Stimulated activated CD4-positive, alpha-beta T cell treated with anti-CD3 and anti-CD28 coated beads, Interleukin-1b, Interleukin-23, amount 100 ng/mL, for 48 hours (primary cell): ENCODE data around the gene WDR59.
"Not testable (repeated sequence)": the region's sequence is repeated elsewhere in the genome, so short reads cannot be mapped to it uniquely, and the experiment has no call there.

Experiments
- DNase-seq: peaks from one replicate; pipeline ENCODE4 v3.0.0-alpha.2; 2020

Gene WDR59

GRCh38 chr16:74975591-74975990 is 9.3 kb downstream of the WDR59 start:
- no peak for DNase-seq

DNA sequence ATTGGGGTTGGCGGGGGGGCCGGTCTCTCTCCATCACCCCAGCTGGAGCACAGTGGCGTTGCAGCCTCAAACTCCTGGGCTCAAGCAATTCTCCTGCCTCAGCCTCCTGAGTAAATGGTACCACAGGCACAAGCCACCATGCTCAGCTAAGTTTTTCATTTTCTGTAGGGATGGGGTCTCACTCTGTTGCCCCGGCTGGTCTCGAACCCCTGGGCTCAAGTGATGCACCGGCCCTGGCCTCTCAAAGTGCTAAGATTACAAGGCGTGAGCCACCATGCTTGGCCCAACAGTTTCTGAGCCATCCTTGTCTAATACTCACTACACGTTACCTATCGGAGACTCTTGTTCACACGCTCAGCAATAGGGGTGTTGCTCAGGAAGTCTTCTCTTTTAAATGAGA is 11.6 kb downstream of the WDR59 start:
- no peak for DNase-seq

- DNase-seq = no peak
These were observed 30.2 kb downstream of the WDR59 start for GRCh38 chr16:74954763-74955162.

GRCh38 chr16:74951681-74952080 is 33.2 kb downstream of the WDR59 start:
- DNase-seq = no peak

GRCh38 chr16:74951206-74951605 is 33.7 kb downstream of the WDR59 start:
- no peak for DNase-seq

GRCh38 chr16:74950511-74950910 is 34.4 kb downstream of the WDR59 start:
- no peak for DNase-seq

DNA sequence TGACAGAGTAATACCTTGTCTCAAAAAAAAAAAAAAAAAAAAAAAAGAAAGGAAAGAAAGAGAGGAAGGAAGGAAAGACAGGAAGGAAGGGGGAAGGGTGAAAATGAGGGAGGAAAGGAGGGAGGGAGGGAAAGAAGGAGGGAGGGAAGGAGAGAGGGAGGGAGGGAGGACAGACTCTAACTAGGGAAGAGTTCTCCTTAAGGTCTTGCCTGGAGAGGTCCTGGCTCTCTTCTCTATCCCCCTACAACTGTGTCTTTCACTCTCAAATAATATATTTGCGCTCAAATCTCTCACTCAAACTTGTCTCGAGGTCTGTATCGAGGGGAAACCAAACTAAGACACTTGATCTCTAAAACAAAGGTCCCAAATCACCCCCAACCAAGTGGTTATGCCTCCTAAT is 35.6 kb downstream of the WDR59 start:
- no peak for DNase-seq

DNA sequence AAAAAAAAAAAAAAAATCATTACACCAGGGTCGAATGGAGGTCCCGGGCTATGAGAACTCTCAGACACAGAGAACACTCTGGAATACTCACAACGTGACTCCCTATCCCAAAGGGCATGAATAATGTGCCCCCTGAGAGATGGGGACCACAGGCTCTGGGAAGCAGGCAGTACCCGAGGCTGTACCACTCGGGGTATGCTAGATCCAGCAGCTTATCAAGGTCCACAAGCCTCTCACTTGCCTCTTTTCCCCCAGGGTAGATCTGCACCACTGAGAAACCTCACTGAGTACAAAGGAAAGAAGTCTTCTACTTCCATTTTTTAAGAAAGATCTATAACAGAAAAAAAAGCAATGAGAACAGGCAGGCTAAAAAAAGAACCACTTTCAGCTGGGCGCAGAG is 40.5 kb downstream of the WDR59 start:
- no peak for DNase-seq

DNA sequence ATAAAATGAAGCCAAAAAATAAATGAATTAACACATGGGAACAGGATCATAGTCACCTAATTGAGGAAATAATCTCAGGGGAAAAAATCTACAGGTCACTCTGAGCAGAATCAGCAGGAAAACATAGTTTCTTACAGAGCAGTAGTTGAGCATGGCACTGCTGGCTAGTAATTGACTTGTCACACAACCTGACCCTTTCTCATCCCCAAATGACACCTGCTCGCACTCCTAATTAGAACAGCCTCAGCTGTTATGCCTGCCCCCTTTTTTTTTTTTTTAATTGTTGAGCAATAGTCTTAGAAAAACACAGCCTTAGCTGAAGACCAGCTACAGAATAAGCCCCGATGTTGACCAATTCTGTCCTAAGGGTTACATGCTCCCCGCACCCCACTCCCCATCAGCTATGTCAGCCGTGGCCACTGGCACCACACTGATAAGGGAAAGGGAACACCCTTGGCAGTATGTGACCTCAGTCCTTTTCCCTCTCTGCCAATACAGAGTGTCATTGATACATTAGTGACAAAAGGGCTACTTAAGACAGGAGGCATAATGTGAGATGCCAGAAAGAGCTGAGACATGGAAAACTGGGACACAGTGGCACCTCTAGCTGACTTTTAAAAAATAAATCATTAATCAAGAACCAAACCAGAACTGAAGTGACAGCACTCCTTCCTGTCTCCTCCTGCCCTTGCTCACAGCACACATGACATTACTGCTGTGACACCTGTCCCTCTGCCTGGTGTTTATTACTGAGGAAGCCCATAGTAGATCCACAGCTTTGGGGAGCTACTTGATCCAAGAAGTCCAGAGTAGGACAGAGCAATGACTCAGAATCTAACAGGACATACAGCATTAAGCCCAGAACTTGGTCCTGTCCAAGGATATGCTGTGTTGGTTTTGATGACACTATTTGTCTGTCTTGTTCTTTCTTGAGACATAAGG is 41.7 kb downstream of the WDR59 start:
- no peak for DNase-seq

- no peak for DNase-seq
These were observed 42.4 kb downstream of the WDR59 start for GRCh38 chr16:74942566-74942965.

DNA sequence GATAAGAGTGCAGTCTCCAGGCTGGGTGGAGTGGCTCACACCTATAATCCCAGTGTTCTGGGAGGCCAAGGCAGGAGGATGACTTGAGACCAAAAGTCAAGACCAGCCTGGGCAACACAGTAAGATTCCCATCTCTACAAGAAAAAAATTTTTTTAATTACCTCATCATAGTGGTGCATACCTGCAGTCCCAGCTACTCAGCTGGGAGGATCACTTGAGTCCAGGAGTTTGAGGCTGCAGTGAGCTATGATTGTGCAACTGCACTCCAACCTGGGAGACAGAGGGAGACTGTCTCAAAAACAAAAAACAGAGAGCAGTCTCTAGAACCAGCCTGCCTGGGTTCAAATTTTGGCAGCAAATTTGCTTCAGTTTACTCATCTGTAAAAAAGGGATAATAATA is 45.2 kb downstream of the WDR59 start:
- no peak for DNase-seq

DNA sequence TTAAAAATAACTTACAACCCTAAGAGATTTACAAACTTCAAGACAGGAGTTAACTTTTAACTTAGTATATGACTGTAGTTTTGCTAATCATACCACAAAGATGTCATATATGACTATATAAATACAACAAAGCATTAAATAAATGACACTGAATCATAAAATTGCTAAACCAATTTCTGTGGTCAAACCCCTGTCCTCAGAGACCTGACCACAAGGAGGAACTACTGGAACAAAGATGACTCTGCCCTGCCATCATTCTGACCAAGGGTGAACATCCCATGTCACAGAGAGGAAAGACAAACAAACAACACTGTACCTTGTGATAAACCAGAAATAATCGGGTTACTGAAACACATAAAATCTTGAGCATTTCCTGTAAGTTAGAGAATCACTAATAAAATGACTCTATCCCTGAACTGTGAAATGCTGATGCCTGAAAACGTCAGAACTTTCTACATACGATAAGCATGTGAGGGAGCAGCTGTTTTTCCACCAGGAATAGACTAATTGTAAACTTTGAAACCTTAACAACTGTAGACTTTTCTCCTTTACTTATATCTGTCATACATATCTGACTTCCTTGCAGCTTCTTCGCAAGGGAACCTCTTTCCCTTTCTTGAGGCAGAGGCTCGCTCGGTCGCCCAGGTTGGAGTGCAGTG is 47.9 kb downstream of the WDR59 start:
- DNase-seq = peak; percentile 33

DNA sequence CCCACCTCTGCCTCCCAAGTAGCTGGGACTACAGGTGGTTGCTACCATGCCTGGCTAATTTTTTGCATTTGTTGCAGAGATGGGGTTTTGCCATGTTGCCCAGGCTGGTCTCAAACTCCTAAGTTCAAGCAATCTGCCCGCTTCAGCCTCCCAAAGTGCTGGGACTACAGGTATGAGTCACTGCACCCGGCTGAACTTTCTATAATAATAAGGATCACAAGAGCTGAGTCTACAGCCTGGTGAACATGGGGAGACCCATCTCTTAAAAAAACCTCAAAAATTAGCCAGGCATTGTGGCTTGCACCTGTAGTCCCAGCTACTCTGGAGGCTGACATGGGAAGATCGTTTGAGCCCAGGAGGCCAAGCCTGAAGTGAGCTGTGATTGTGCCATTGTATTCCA is 53.5 kb downstream of the WDR59 start:
- no peak for DNase-seq

GRCh38 chr16:74929636-74930035 is 55.3 kb downstream of the WDR59 start:
- DNase-seq = no peak

- no peak for DNase-seq
These were observed 58.1 kb downstream of the WDR59 start for GRCh38 chr16:74926805-74927204.

DNA sequence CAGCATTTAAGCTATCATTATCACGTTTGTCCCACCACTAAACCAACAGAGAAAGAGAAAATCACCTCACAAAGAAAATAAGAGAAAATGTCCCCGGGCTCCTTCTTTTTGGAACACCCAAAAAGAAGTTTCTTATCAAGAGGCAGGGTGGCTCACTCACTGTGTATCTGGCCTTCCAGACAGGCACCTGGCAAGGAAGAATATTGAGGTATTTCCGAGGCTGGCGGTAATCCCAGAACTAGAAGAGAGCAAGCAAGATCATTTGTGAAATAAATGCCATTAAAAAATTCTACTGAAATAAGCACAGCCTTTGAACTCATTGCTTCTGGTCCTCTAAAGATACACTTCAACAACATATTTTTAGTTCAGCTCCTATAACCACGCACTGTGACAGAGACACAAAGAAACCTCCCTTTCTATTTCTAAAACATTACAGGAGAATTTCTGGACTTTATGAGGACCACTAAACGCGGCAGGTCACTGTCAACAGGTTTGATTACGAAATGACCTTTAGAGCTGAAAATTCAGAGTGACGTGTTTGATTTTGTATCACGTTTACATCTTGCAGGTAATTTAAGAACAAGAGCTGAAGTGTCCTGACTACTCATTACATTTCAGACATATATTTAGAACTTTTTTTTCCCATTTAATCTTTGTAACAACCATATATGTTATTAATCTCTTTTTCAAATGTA is 61.0 kb downstream of the WDR59 start:
- DNase-seq = no peak

DNA sequence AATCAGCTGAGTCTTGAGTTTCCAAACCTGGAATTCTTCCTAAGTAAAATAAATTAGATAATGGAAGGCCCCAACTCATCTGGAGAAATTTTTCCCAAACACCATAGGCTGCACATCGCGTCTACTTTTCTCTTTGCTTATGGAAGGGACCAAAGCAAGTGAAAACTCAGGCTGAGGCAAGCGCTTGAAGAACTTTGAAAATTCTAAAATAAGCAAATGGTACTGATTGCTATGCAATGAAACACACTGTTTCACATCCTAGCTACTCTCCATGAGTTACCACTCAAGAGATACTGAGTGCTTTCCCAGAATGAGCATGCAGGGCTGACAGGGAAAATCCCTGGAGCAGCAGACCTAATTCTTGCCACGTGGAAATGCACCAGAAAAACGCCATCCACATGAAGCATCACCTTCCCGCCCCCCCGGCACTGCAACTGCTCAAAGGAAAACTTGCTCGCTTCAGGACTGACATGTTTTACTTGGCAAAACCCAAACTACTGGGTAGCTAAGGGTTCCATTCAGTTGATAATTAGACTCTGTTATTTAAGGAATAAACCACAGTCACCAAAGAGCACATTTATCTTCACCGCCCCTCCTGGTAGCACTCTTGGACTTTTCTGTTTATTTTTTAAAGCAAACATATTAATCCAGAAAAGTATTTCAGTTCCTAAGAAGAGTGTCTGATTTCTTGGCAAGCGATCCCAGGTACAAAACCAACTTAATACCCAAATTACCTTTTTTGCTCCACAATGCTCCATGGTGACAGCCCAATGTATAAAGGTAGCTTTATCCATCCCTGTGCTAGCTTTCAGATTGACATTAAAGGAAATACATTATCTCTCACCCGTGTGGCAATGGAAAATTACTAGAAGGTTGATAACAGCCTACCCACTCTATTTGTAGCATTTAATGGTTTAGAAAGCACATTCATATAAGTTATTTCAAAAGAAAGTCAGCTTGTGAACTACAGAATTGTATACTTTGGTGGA is 62.5 kb downstream of the WDR59 start:
- DNase-seq = no peak

DNA sequence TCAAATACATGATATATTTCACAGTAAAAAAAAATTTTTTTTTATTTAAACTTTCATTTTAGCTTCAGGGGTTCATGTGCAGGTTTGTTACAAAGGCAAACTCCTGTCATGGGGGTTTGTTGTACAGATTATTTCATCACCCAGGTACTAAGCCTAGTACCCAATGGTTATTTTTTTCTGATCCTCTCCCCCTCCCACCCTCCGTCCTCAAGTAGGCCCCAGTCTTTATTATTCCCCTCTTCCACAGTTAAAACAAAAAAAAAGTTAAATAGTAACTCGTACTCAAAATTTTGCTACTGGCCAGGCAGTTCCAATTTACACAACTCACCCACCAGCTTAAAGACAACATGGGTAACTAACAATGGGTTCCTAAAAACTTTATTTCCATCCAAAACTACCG is 63.9 kb downstream of the WDR59 start:
- no peak for DNase-seq

DNA sequence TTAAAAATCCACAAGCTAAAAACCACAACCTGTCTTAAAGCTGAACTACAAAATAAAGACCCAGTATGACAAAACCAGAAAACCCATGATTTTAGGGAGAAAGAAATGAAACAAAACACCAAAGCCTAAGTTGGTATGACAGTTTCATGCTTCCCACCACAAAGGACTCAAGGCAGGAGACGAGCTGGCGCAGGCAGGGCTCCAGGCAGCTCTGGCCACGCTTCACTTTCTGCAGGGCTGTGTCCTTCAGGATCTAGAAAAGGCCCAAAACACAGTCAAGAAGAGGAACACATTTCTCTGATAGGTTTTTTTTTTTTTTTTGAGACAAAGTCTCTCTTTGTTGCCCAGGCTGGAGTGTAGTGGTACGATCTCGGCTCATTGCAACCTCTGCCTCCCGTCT is 75.3 kb downstream of the WDR59 start:
- no peak for DNase-seq

- DNase-seq = not testable (repeated sequence)
These were observed 76.2 kb downstream of the WDR59 start for GRCh38 chr16:74908759-74909158.

- no peak for DNase-seq
These were observed 80.8 kb downstream of the WDR59 start for GRCh38 chr16:74903901-74904678.

DNA sequence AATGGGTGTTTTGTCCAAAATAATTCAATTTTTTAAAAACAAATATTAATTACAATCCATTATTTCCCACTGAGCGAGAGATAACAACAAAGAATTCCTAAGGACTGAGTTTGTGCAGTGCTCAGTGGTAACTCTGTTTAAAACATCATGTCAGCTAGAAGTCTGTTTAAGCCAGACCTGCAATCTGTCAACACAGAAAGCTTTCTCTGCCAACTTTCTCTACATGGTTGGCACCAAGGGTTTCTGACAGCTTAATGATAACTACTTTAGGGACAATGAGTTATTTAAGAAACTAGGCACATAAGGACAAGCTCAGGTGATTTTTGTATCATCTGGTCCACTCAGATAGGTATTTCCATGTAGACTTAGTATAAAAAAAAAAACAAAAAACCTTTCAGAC is 81.8 kb downstream of the WDR59 start:
- DNase-seq = no peak
